CD4-positive, alpha-beta T cell treated with Interleukin-6 for 4 hours (primary cell): ENCODE data around the gene FRMPD1.

Source experiments
- DNase-seq: peaks from one replicate; pipeline ENCODE4 v3.0.0-alpha.2; 2020; ENCODE audit warnings: mixed read lengths

FRMPD1 gene

GRCh38 chr9:37784616-37785483, 134.1 kb downstream of the FRMPD1 start, which contains the start of gene EXOSC3:
Gene EXOSC3 (minus strand): TSS chr9:37785064. CDS start chr9:37785044, 20 bp downstream.
- peak; percentile 86 for DNase-seq

DNA sequence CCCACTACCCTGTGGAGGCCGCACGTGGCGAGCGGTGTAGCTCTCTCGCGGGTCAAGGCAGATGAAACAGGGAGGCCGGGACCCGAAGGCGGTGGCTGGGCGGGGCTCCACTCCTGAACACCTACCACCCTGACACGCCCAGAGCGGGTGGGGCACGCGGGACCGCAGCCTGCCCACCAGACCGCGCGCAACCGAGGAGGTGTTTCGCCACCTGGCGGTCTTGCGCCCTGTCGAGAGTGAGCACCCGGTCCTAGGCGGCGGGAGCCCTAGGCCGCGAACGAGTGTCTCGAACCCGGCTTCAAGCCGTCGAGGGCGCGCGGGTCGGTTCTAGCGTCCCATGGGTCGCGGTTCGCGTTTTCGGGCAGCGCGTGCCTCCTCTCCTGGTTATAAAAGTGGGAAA, 136.3 kb downstream of the FRMPD1 start:
- no peak for DNase-seq

DNA sequence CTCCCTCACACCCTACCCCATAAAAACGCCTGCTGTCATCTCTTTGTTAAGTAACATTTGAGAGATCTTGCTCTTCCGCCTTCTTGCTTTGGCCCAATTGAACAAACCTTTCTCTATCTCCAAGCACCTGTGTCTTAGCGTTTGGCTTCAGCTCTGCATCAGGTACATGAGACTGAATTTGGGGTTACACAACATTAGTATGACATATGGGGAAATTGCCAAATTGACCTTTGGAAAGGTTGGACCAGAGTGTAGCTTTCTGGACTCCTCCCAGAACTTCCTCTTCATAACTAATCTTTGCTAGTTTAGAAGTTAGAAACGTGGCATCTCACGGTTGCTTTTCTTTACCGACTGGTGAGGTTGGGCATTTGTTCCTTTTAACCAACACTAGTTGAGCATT, 137.6 kb downstream of the FRMPD1 start:
- no peak for DNase-seq

GRCh38 chr9:37790096-37790495, 139.3 kb downstream of the FRMPD1 start:
- no peak for DNase-seq

- DNase-seq = no peak
These were observed 141.4 kb downstream of the FRMPD1 start for GRCh38 chr9:37792122-37792521.

- DNase-seq = no peak
These were observed 145.5 kb downstream of the FRMPD1 start for GRCh38 chr9:37796232-37796631.
